Adrenal gland (tissue), 12 donors: Measurements from ENCODE around the gene SNX25. TPM values are rescaled to one million over a fixed set of nuclear protein-coding genes. Genes with fewer than 3 reads are reported as not detected.

Experiments used
- DNase-seq, 7 donors: peaks; one replicate each; pipeline ENCODE4 v3.0.0-alpha.2; 2019 to 2020
- H3K27ac ChIP-seq, 5 donors: fragments of 200-600 bp; sonication (generic) in 4 of 5; 1 replicate in 3 of 5; 2 replicates in 2 of 5; pipeline versions ENCODE4 v1.5.1 to v1.8.0; 2016 to 2020; ENCODE audit warnings: mild to moderate bottlenecking in 1 of 5
- H3K27me3 ChIP-seq: fragments of 200-600 bp; 2 replicates; pipeline ENCODE4 v1.8.0; 2021
- H3K36me3 ChIP-seq, 2 donors: fragments of 200-600 bp; replicated peaks in 1 of 2; 1 replicate in 1 of 2; 2 replicates in 1 of 2; pipeline versions ENCODE4 v1.5.1 to v1.8.0; 2018 to 2022
- H3K4me1 ChIP-seq, 2 donors: fragments of 200-600 bp; replicated peaks in 1 of 2; 1 replicate in 1 of 2; 2 replicates in 1 of 2; pipeline versions ENCODE4 v1.5.1 to v1.8.0; 2018 to 2021
- H3K4me3 ChIP-seq, 4 donors: fragments of 200-600 bp; sonication (generic) in 3 of 4; one replicate each; pipeline ENCODE4 v1.5.1; 2016 to 2018
- H3K9me3 ChIP-seq, 3 donors: fragments of 200-600 bp; sonication (generic) in 1 of 3; replicated peaks in 1 of 3; 1 replicate in 2 of 3; 2 replicates in 1 of 3; pipeline versions ENCODE4 v1.5.1 to v1.8.0; 2016 to 2021
- CTCF ChIP-seq, 6 experiments: fragments of 450-650 bp in 4 of 6; fragments of 200-600 bp in 2 of 6; sonication (generic) in 1 of 6; IDR thresholded peaks; 1 replicate in 5 of 6; 2 replicates in 1 of 6; pipeline versions ENCODE4 v1.5.1 to v1.8.0; 2016 to 2021; ENCODE audit warnings: antibody characterized with exemption in 6 of 6, mild to moderate bottlenecking in 2 of 6, moderate library complexity in 1 of 6
- POLR2A ChIP-seq, 2 donors: fragments of 450-650 bp; IDR thresholded peaks; one replicate each; pipeline ENCODE4 v1.6.1; 2017; ENCODE audit warnings: antibody characterized with exemption in 2 of 2, mild to moderate bottlenecking in 2 of 2, moderate library complexity in 1 of 2
- WGBS, 4 donors: extraction: QIAGEN DNeasy Blood & Tissue Kit in 2 of 4; methylation state at CpG; one replicate each; pipeline versions ENCODE4 v1.1.5 to v1.1.7; 2013 to 2017; 5-methylcytosine and 5-hydroxymethylcytosine counted together
- intact Hi-C, 2 donors: fragments of 100-400 bp; cut with DNase I; formaldehyde crosslinking; loops; one replicate each; pipeline versions ENCODE4 v1.14.1 to v1.15.0; 2022 to 2023
- polyA plus RNA-seq, 3 donors: library from polyadenylated mRNA; stranded (reverse); fragments of 200-250 nt in 2 of 3; fragments of 350-450 nt in 1 of 3; fragmentation: Illumina TruSeq in 1 of 3; extraction: RNeasy Lipid Tissue Mini Kit (QIAGEN cat#74804) in 1 of 3; gene quantifications; one replicate each; pipeline ENCODE4 v1.2.3, GENCODE V29; 2013 to 2014
- total RNA-seq, 9 donors: library from RNA; depleted of rRNA in 4 of 9; stranded (reverse); fragments of >200 nt in 4 of 9; fragments of 120-200 nt in 1 of 9; fragmentation: NEBNext Ultra II Directional in 1 of 9; extraction: Animal tissue kit (Norgen Biotek cat#: 25700) in 1 of 9; gene quantifications; one replicate each; pipeline versions ENCODE4 v1.1.0 to v1.2.4, GENCODE V29; 2013 to 2023
- donor health status: healthy with polysubstance abuse.
- donor health status: Bipolar disorder and iron deficiency.
- donor health status: DM: yes; HTN: yes; CAD: no.
- donor health status: DM: no; HTN: no; CAD: no.
- donor health status: DM: no; HTN: no; CAD: no.
- donor health status: DM: yes; HTN: yes; CAD: no.

SNX25 gene
- total and polyA plus RNA-seq, 12 donors, result 4.7 to 29.3 (median 13.3) TPM

DNA sequence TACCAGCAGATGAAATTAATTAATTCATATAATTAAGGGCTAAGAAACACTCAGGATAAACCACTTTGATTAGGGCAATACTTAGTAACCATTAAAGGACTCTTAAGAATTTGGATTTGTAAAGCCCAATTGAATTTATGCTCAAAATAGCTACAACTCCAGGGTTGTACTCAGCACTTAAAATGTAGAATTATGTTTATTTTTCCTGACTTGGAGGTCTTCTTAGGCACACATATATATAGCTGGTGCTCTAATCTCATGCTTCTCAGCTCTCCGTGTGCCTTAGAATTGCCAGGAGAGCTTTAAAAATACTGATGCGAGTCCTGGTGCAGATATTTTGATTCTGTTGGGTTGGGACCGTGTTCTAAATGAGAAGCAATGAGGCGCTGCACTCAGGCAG is 77.6 kb downstream of the SNX25 start:
- no peaks in the 10 kb centered on the region for H3K36me3 ChIP-seq
- WGBS, 4 donors, result 93 to 97% (median 96%) methylated on average over 4 of the region's 4 CpGs
- no peaks in the 10 kb centered on the region for H3K9me3 ChIP-seq
- DNase-seq, result no peak
- no peaks in the 10 kb centered on the region for H3K27me3 ChIP-seq
- no peak for TF ChIP-seq POLR2A (IDR thresholded peaks at IDR 0.05)
- no peak for TF ChIP-seq CTCF (IDR thresholded peaks at IDR 0.05)
- H3K4me1 ChIP-seq, result no peaks in the 10 kb centered on the region
- intact Hi-C loops, result no loop called here
- H3K4me3 ChIP-seq, result no peak overlapping the region
- H3K27ac ChIP-seq, result no peak overlapping the region

- H3K27me3 ChIP-seq, result no peaks in the 10 kb centered on the region
- intact Hi-C loops, result no loop called here
- no peaks in the 10 kb centered on the region for H3K9me3 ChIP-seq
- DNase-seq, result no peak
- no peaks in the 10 kb centered on the region for H3K4me1 ChIP-seq
- no peak overlapping the region for H3K4me3 ChIP-seq
- H3K27ac ChIP-seq, result no peak overlapping the region
- no peaks in the 10 kb centered on the region for H3K36me3 ChIP-seq
- TF ChIP-seq POLR2A (IDR thresholded peaks at IDR 0.05), result no peak
- WGBS, 4 donors, result 76 to 90% (median 79%) methylated on average over 6 of the region's 6 CpGs
These were observed 80.7 kb downstream of the SNX25 start for GRCh38 chr4:185290018-185290607.

- Histone ChIP-seq H3K4me1 (no peaks in the 10 kb centered on the region), H3K27me3 (no peaks in the 10 kb centered on the region), H3K9me3 (no peaks in the 10 kb centered on the region), H3K27ac (no peak overlapping the region), H3K4me3 (no peak overlapping the region), H3K36me3 (no peaks in the 10 kb centered on the region)
- 48 to 90% (median 75%) methylated on average over 5 of the region's 5 CpGs for WGBS, 4 donors
- intact Hi-C loops, result no loop called here
- TF ChIP-seq CTCF (IDR thresholded peaks at IDR 0.05) (no peak), POLR2A (IDR thresholded peaks at IDR 0.05) (no peak)
- no peak for DNase-seq
These were observed 81.3 kb downstream of the SNX25 start for GRCh38 chr4:185290656-185291055.

GRCh38 chr4:185293202-185293601 is 83.8 kb downstream of the SNX25 start:
- no peaks in the 10 kb centered on the region for H3K36me3 ChIP-seq
- H3K9me3 ChIP-seq, result no peaks in the 10 kb centered on the region
- H3K4me3 ChIP-seq, result no peak overlapping the region
- no peak overlapping the region for H3K27ac ChIP-seq
- WGBS, 4 donors, result 91 to 97% (median 95%) methylated on average over 1 of the region's 1 CpG
- DNase-seq, result no peak
- H3K4me1 ChIP-seq, result no peaks in the 10 kb centered on the region
- intact Hi-C loops, result no loop called here
- H3K27me3 ChIP-seq, result no peaks in the 10 kb centered on the region
- TF ChIP-seq CTCF (IDR thresholded peaks at IDR 0.05), result no peak
- no peak for TF ChIP-seq POLR2A (IDR thresholded peaks at IDR 0.05)
